WTC11 (cell line): ENCODE data around the gene NUDT17. TPM values are rescaled to one million over a fixed set of nuclear protein-coding genes. Genes with fewer than 3 reads are reported as not detected.

Experiments used
- ATAC-seq: fragments of 200-7000 bp; cut with Tn5 transposase; 2 replicates; pipeline ENCODE4 v1.10.0; 2021; ENCODE audit warnings: mild to moderate bottlenecking, moderate library complexity
- CTCF ChIA-PET: fragments of 300-600 bp; sonication (Branson Sonifier 250); formaldehyde crosslinking; loops from one replicate; lab custom pipeline; 2021; ENCODE audit warnings: antibody characterized with exemption; lab: Charles Lee
- POLR2A ChIA-PET: fragments of 350-600 bp; sonication (Branson Sonifier 250); formaldehyde crosslinking; loops from one replicate; lab custom pipeline; 2021; ENCODE audit warnings: antibody characterized with exemption; lab: Charles Lee
- DNase-seq: peaks from one replicate; pipeline ENCODE4 v3.0.0; 2021; ENCODE audit warnings: low spot score
- H3K27ac Mint-ChIP-seq: 2 replicates; pipeline ENCODE4 v1.8.0; 2021; ENCODE audit warnings: mixed read lengths
- H3K27me3 Mint-ChIP-seq: 2 replicates; pipeline ENCODE4 v1.8.0; 2021; ENCODE audit warnings: low read depth, mild to moderate bottlenecking, moderate library complexity, mixed read lengths
- H3K36me3 Mint-ChIP-seq: 2 replicates; pipeline ENCODE4 v1.8.0; 2021; ENCODE audit warnings: mixed read lengths
- H3K4me1 Mint-ChIP-seq: 2 replicates; pipeline ENCODE4 v1.8.0; 2022; ENCODE audit warnings: mixed read lengths
- H3K4me3 Mint-ChIP-seq: 2 replicates; pipeline ENCODE4 v1.8.0; 2021; ENCODE audit warnings: mild to moderate bottlenecking, moderate library complexity, mixed read lengths
- H3K9me3 Mint-ChIP-seq: 2 replicates; pipeline ENCODE4 v1.8.0; 2021; ENCODE audit warnings: mixed read lengths
- ATF1 ChIP-seq: sonication (generic); formaldehyde crosslinking; IDR thresholded peaks from 2 replicates; pipeline ENCODE4 v1.8.1; 2023; ENCODE audit warnings: mild to moderate bottlenecking, moderate library complexity, missing genetic modification reagents
- GABPB1 ChIP-seq: sonication (generic); formaldehyde crosslinking; IDR thresholded peaks from 2 replicates; pipeline ENCODE4 v1.8.1; 2023; ENCODE audit warnings: mild to moderate bottlenecking, missing genetic modification reagents
- HMGA2 ChIP-seq: fragments of 250-450 bp; sonication (Bioruptor Pico); IDR thresholded peaks from 2 replicates; pipeline ENCODE4 v1.4.0; 2021; ENCODE audit warnings: mild to moderate bottlenecking, moderate library complexity
- JUN ChIP-seq: sonication (generic); formaldehyde crosslinking; IDR thresholded peaks from 2 replicates; pipeline ENCODE4 v1.8.0; 2023; ENCODE audit warnings: mild to moderate bottlenecking, missing genetic modification reagents
- KAT7 ChIP-seq: sonication (generic); formaldehyde crosslinking; IDR thresholded peaks from 2 replicates; pipeline ENCODE4 v1.8.1; 2023; ENCODE audit warnings: missing genetic modification reagents, mild to moderate bottlenecking, borderline replicate concordance
- ZNF121 ChIP-seq: sonication (generic); formaldehyde crosslinking; IDR thresholded peaks from 2 replicates; pipeline ENCODE4 v1.8.0; 2023; ENCODE audit warnings: missing genetic modification reagents
- ZNF138 ChIP-seq: sonication (generic); formaldehyde crosslinking; conservative IDR thresholded peaks from 2 replicates; pipeline ENCODE4 v1.8.1; 2022; ENCODE audit warnings: mild to moderate bottlenecking, moderate library complexity, missing genetic modification reagents
- ZNF671 ChIP-seq: fragments of 250-450 bp; sonication (Bioruptor Pico); IDR thresholded peaks from 2 replicates; pipeline ENCODE4 v1.8.0; 2021; ENCODE audit warnings: mild to moderate bottlenecking
- total RNA-seq: library from RNA; stranded (reverse); gene quantifications from 3 replicates; pipeline ENCODE4 v1.2.3, GENCODE V29; 2021
- TF ChIP-seq, protein P1 (sequence below): sonication (generic); formaldehyde crosslinking; IDR thresholded peaks from 2 replicates; pipeline ENCODE4 v1.8.1; 2023; ENCODE audit warnings: mild to moderate bottlenecking, missing genetic modification reagents
- TF ChIP-seq, protein P2 (sequence below): sonication (generic); formaldehyde crosslinking; conservative IDR thresholded peaks from 2 replicates; pipeline ENCODE4 v1.8.1; 2022; ENCODE audit warnings: mild to moderate bottlenecking, missing genetic modification reagents
- TF ChIP-seq, protein P3 (sequence below): fragments of 250-450 bp; sonication (Bioruptor Pico); conservative IDR thresholded peaks from 2 replicates; pipeline ENCODE4 v1.9.0; 2021; ENCODE audit warnings: mild to moderate bottlenecking
- TF ChIP-seq, protein P4 (sequence below): sonication (generic); formaldehyde crosslinking; IDR thresholded peaks from 2 replicates; pipeline ENCODE4 v1.8.0; 2023; ENCODE audit warnings: missing genetic modification reagents, mild to moderate bottlenecking, borderline replicate concordance
- TF ChIP-seq, protein P5 (sequence below): fragments of 250-450 bp; sonication (Bioruptor Pico); IDR thresholded peaks from 2 replicates; pipeline ENCODE4 v2.1.2; 2022; ENCODE audit warnings: mild to moderate bottlenecking, moderate library complexity
- TF ChIP-seq, protein P6 (sequence below): sonication (generic); formaldehyde crosslinking; conservative IDR thresholded peaks from 2 replicates; pipeline ENCODE4 v1.8.1; 2023; ENCODE audit warnings: mild to moderate bottlenecking, low read depth, missing genetic modification reagents, moderate library complexity
- TF ChIP-seq, protein P7 (sequence below): sonication (generic); formaldehyde crosslinking; IDR thresholded peaks from 2 replicates; pipeline ENCODE4 v1.8.1; 2023; ENCODE audit warnings: mild to moderate bottlenecking, missing genetic modification reagents, moderate library complexity

Gene NUDT17
- total RNA-seq, 1 experiment from 2014 or later: 2.7 TPM

DNA sequence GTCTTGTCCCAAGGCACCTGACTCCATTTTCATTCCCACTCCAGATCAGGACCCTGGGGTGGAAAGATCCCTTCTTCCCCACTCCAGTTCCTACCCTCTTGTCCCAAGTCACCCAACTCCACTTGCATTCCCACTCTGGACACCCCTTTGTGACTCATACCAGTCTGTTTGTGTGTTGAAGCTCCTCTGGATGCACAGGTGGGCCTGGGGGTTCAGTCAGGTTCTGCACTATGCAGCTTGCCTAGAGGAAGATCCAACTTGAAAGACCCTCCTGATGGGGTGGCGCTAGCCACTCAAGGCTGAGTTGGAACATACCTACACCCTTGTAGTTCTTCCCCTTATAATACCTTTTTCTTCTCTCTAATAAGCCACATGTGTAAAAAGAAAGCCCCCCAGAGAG lies 50.0 kb downstream of the NUDT17 start:
- H3K4me1 Mint-ChIP-seq: peaks cover 14% of the 10 kb centered on the region
- no peak overlapping the region for H3K27ac Mint-ChIP-seq
- DNase-seq (no peak), ATAC-seq (no peak)
- no peaks in the 10 kb centered on the region for H3K36me3 Mint-ChIP-seq
- H3K27me3 Mint-ChIP-seq: peaks cover 17% of the 10 kb centered on the region
- H3K9me3 Mint-ChIP-seq: no peaks in the 10 kb centered on the region
- POLR2A ChIA-PET: no interaction called here
- H3K4me3 Mint-ChIP-seq: no peak overlapping the region
- CTCF ChIA-PET: interaction anchor here (1.0 to 2.0 kb wide), 4 partner anchors 14 to 69 kb away, joined by 3 to 6 read pairs (median 4); partner anchors contain the start of genes ANKRD34A, ITGA10, NUDT17 and POLR3GL
- no peak for TF ChIP-seq ZNF121 (CRISPR knock-in tag)
- TF ChIP-seq, protein P1, sequence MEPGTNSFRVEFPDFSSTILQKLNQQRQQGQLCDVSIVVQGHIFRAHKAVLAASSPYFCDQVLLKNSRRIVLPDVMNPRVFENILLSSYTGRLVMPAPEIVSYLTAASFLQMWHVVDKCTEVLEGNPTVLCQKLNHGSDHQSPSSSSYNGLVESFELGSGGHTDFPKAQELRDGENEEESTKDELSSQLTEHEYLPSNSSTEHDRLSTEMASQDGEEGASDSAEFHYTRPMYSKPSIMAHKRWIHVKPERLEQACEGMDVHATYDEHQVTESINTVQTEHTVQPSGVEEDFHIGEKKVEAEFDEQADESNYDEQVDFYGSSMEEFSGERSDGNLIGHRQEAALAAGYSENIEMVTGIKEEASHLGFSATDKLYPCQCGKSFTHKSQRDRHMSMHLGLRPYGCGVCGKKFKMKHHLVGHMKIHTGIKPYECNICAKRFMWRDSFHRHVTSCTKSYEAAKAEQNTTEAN: no peak
- TF ChIP-seq, protein P2, sequence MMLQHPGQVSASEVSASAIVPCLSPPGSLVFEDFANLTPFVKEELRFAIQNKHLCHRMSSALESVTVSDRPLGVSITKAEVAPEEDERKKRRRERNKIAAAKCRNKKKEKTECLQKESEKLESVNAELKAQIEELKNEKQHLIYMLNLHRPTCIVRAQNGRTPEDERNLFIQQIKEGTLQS: no peak
- TF ChIP-seq ZNF671 (CRISPR knock-in tag): no peak
- TF ChIP-seq, protein P3, sequence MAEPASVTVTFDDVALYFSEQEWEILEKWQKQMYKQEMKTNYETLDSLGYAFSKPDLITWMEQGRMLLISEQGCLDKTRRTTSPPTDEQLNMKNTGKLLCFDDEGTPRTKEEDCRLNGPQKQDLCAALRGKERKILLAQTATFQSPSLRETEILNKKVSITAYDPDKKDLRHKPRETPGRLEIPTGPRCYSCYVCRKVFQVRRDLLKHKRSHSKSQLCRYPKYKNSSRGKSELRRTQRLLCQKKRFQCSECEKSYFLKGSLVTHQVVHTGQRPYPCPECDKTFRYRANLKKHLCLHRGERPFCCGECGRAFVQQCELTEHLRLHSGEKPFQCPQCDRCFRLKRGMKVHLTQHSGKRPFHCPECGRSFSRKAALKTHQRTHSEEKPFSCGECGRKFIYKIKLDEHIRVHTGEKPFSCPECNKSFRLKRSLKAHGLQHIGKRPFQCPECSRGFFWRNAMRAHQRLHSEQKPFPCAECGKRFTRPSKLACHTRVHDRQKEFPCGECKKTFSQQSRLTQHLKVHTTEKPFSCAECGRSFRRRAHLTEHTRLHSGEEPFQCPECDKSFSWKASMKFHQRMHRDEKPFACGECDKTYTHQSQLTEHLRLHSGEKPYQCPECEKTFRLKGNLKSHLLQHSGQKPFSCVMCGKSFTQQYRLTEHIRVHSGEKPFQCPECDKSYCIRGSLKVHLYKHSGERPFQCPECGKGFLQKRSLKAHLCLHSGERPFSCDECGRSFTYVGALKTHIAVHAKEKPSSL (CRISPR knock-in tag): no peak
- TF ChIP-seq, protein P4, sequence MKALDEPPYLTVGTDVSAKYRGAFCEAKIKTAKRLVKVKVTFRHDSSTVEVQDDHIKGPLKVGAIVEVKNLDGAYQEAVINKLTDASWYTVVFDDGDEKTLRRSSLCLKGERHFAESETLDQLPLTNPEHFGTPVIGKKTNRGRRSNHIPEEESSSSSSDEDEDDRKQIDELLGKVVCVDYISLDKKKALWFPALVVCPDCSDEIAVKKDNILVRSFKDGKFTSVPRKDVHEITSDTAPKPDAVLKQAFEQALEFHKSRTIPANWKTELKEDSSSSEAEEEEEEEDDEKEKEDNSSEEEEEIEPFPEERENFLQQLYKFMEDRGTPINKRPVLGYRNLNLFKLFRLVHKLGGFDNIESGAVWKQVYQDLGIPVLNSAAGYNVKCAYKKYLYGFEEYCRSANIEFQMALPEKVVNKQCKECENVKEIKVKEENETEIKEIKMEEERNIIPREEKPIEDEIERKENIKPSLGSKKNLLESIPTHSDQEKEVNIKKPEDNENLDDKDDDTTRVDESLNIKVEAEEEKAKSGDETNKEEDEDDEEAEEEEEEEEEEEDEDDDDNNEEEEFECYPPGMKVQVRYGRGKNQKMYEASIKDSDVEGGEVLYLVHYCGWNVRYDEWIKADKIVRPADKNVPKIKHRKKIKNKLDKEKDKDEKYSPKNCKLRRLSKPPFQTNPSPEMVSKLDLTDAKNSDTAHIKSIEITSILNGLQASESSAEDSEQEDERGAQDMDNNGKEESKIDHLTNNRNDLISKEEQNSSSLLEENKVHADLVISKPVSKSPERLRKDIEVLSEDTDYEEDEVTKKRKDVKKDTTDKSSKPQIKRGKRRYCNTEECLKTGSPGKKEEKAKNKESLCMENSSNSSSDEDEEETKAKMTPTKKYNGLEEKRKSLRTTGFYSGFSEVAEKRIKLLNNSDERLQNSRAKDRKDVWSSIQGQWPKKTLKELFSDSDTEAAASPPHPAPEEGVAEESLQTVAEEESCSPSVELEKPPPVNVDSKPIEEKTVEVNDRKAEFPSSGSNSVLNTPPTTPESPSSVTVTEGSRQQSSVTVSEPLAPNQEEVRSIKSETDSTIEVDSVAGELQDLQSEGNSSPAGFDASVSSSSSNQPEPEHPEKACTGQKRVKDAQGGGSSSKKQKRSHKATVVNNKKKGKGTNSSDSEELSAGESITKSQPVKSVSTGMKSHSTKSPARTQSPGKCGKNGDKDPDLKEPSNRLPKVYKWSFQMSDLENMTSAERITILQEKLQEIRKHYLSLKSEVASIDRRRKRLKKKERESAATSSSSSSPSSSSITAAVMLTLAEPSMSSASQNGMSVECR: no peak
- TF ChIP-seq, protein P5, sequence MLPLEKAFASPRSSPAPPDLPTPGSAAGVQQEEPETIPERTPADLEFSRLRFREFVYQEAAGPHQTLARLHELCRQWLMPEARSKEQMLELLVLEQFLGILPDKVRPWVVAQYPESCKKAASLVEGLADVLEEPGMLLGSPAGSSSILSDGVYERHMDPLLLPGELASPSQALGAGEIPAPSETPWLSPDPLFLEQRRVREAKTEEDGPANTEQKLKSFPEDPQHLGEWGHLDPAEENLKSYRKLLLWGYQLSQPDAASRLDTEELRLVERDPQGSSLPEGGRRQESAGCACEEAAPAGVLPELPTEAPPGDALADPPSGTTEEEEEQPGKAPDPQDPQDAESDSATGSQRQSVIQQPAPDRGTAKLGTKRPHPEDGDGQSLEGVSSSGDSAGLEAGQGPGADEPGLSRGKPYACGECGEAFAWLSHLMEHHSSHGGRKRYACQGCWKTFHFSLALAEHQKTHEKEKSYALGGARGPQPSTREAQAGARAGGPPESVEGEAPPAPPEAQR (CRISPR knock-in tag): no peak
- TF ChIP-seq ATF1: no peak
- TF ChIP-seq HMGA2 (CRISPR knock-in tag): no peak
- TF ChIP-seq GABPB1 (CRISPR knock-in tag): no peak
- no peak for TF ChIP-seq KAT7 (CRISPR knock-in tag)
- TF ChIP-seq, protein P6, sequence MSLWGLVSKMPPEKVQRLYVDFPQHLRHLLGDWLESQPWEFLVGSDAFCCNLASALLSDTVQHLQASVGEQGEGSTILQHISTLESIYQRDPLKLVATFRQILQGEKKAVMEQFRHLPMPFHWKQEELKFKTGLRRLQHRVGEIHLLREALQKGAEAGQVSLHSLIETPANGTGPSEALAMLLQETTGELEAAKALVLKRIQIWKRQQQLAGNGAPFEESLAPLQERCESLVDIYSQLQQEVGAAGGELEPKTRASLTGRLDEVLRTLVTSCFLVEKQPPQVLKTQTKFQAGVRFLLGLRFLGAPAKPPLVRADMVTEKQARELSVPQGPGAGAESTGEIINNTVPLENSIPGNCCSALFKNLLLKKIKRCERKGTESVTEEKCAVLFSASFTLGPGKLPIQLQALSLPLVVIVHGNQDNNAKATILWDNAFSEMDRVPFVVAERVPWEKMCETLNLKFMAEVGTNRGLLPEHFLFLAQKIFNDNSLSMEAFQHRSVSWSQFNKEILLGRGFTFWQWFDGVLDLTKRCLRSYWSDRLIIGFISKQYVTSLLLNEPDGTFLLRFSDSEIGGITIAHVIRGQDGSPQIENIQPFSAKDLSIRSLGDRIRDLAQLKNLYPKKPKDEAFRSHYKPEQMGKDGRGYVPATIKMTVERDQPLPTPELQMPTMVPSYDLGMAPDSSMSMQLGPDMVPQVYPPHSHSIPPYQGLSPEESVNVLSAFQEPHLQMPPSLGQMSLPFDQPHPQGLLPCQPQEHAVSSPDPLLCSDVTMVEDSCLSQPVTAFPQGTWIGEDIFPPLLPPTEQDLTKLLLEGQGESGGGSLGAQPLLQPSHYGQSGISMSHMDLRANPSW: no peak
- TF ChIP-seq JUN (CRISPR knock-in tag): no peak
- no peak for TF ChIP-seq ZNF138 (CRISPR knock-in tag)
- TF ChIP-seq, protein P7, sequence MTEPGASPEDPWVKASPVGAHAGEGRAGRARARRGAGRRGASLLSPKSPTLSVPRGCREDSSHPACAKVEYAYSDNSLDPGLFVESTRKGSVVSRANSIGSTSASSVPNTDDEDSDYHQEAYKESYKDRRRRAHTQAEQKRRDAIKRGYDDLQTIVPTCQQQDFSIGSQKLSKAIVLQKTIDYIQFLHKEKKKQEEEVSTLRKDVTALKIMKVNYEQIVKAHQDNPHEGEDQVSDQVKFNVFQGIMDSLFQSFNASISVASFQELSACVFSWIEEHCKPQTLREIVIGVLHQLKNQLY (CRISPR knock-in tag): no peak
